ENCODE data around the gene HSD17B11.
"Not testable (repeated sequence)": the region's sequence is repeated elsewhere in the genome, so short reads cannot be mapped to it uniquely, and the experiment has no call there.

HSD17B11 gene

GRCh38 chr4:87390891-87391575 is at the start of gene HSD17B11:
Gene HSD17B11 (minus strand): TSS chr4:87391188. CDS start chr4:87391070, 118 bp downstream.
- peak; percentile 86 for DNase-seq

- no peak for DNase-seq
Measured at GRCh38 chr4:87433342-87433741, 42.4 kb upstream of the HSD17B11 start.

GRCh38 chr4:87430038-87430437 is 39.0 kb upstream of the HSD17B11 start:
- DNase-seq, result no peak

GRCh38 chr4:87428979-87429378 is 38.0 kb upstream of the HSD17B11 start:
- DNase-seq, result no peak

- no peak for DNase-seq
Measured at GRCh38 chr4:87427518-87427868, 36.5 kb upstream of the HSD17B11 start.

GRCh38 chr4:87426865-87427517 is 36.0 kb upstream of the HSD17B11 start:
- no peak for DNase-seq

GRCh38 chr4:87425711-87426110 is 34.7 kb upstream of the HSD17B11 start:
- no peak for DNase-seq

GRCh38 chr4:87424099-87424543 is 33.1 kb upstream of the HSD17B11 start:
- DNase-seq, result not testable (repeated sequence)

- DNase-seq, result no peak
Measured at GRCh38 chr4:87423317-87424098, 32.5 kb upstream of the HSD17B11 start.

- peak; percentile 87 for DNase-seq
Measured at GRCh38 chr4:87422104-87423052, 31.4 kb upstream of the HSD17B11 start, which contains the start of gene NUDT9. Gene NUDT9 (plus strand): TSS chr4:87422573. CDS start chr4:87422906, 333 bp downstream.

GRCh38 chr4:87420276-87420830 is 29.4 kb upstream of the HSD17B11 start:
- DNase-seq, result no peak

GRCh38 chr4:87419578-87420249 is 28.7 kb upstream of the HSD17B11 start:
- DNase-seq, result no peak

GRCh38 chr4:87418410-87418809 is 27.4 kb upstream of the HSD17B11 start:
- not testable (repeated sequence) for DNase-seq

GRCh38 chr4:87416965-87417364 is 26.0 kb upstream of the HSD17B11 start:
- DNase-seq, result no peak

GRCh38 chr4:87414816-87415215 is 23.8 kb upstream of the HSD17B11 start:
- DNase-seq, result no peak

- DNase-seq, result no peak
Measured at GRCh38 chr4:87410679-87411078, 19.7 kb upstream of the HSD17B11 start.

- no peak for DNase-seq
Measured at GRCh38 chr4:87410157-87410556, 19.2 kb upstream of the HSD17B11 start.

GRCh38 chr4:87409420-87409939 is 18.5 kb upstream of the HSD17B11 start:
- DNase-seq, result no peak

- not testable (repeated sequence) for DNase-seq
Measured at GRCh38 chr4:87406902-87407301, 15.9 kb upstream of the HSD17B11 start.

- DNase-seq, result no peak
Measured at GRCh38 chr4:87406462-87406861, 15.5 kb upstream of the HSD17B11 start.

GRCh38 chr4:87405211-87405820 is 14.3 kb upstream of the HSD17B11 start:
- DNase-seq, result no peak
